ENCODE results near the gene AIG1. TPM values are rescaled to one million over a fixed set of nuclear protein-coding genes. Genes with fewer than 3 reads are reported as not detected.

AIG1 gene
- total RNA-seq, 3 donors from 2014 or later (not counting 1 experiment from before 2014, with no cell fraction given), result 5.6 to 8.9 (median 6.2) TPM

- TF ChIP-seq CTCF (IDR thresholded peaks at IDR 0.05), result no peak
- Histone ChIP-seq H3K36me3 (ENCODE audit: control insufficient read depth, insufficient read depth, low read length) (no peaks in the 10 kb centered on the region), H3K9me3 (ENCODE audit: control insufficient read depth, insufficient read depth, low read length) (no peaks in the 10 kb centered on the region), H3K4me1 (ENCODE audit: control insufficient read depth, insufficient read depth, low read length) (no peaks in the 10 kb centered on the region), H3K27me3 (ENCODE audit: control insufficient read depth, insufficient read depth, low read length) (no peaks in the 10 kb centered on the region), H3K4me3 (ENCODE audit: low read length) (no peak overlapping the region), H3K27ac (ENCODE audit: low read length) (no peak overlapping the region)
- H3K4me3 Mint-ChIP-seq, result no peak overlapping the region
- DNase-seq (no peak), ATAC-seq (no peak)
- H3K36me3 Mint-ChIP-seq, result no peaks in the 10 kb centered on the region
- H3K27ac Mint-ChIP-seq, result no peak overlapping the region
- 100% methylated on average over 1 of the region's 1 CpG for WGBS (ENCODE audit: insufficient coverage)
- peaks cover 0 to 3% of the 10 kb centered on the region in 2 donors for H3K27me3 Mint-ChIP-seq (ENCODE audit: low read depth in 2 of 2)
- intact Hi-C loops (cut with micrococcal nuclease), result no loop called here
- no peaks in the 10 kb centered on the region for H3K9me3 Mint-ChIP-seq
- H3K4me1 Mint-ChIP-seq, result no peaks in the 10 kb centered on the region
Measured at GRCh38 chr6:143193571-143194094, 132.9 kb downstream of the AIG1 start.

- no peak overlapping the region for H3K27ac Mint-ChIP-seq
- WGBS (ENCODE audit: insufficient coverage), result 89% methylated on average over 9 of the region's 9 CpGs
- no peak for ATAC-seq
Measured at GRCh38 chr6:143194095-143194589, 133.5 kb downstream of the AIG1 start.

GRCh38 chr6:143195349-143195845 is 134.7 kb downstream of the AIG1 start:
- no peak overlapping the region for H3K27ac ChIP-seq (ENCODE audit: low read length)
- Mint-ChIP-seq H3K36me3 (no peaks in the 10 kb centered on the region), H3K4me1 (no peaks in the 10 kb centered on the region), H3K9me3 (no peaks in the 10 kb centered on the region), H3K27ac (no peak overlapping the region), H3K27me3 (ENCODE audit: low read depth in 2 of 2) (peaks cover 0 to 3% of the 10 kb centered on the region in 2 donors), H3K4me3 (no peak overlapping the region)
- no peak overlapping the region for H3K4me3 ChIP-seq (ENCODE audit: low read length)
- no peaks in the 10 kb centered on the region for H3K4me1 ChIP-seq (ENCODE audit: control insufficient read depth, insufficient read depth, low read length)
- 86% methylated on average over 10 of the region's 10 CpGs for WGBS (ENCODE audit: insufficient coverage)
- no peak for ATAC-seq
- intact Hi-C loops (cut with micrococcal nuclease), result no loop called here
- no peaks in the 10 kb centered on the region for H3K9me3 ChIP-seq (ENCODE audit: control insufficient read depth, insufficient read depth, low read length)
- TF ChIP-seq CTCF (IDR thresholded peaks at IDR 0.05), result no peak
- DNase-seq, result no peak
- H3K36me3 ChIP-seq (ENCODE audit: control insufficient read depth, insufficient read depth, low read length), result no peaks in the 10 kb centered on the region
- no peaks in the 10 kb centered on the region for H3K27me3 ChIP-seq (ENCODE audit: control insufficient read depth, insufficient read depth, low read length)

More at GRCh38 chr6:143194095-143194589, 133.5 kb downstream of the AIG1 start:
- no peak overlapping the region for H3K27ac ChIP-seq (ENCODE audit: low read length)
- H3K4me1 Mint-ChIP-seq, result no peaks in the 10 kb centered on the region
- intact Hi-C loops (cut with micrococcal nuclease), result no loop called here
- H3K4me3 Mint-ChIP-seq, result no peak overlapping the region
- no peaks in the 10 kb centered on the region for H3K4me1 ChIP-seq (ENCODE audit: control insufficient read depth, insufficient read depth, low read length)
- no peak overlapping the region for H3K4me3 ChIP-seq (ENCODE audit: low read length)
- no peaks in the 10 kb centered on the region for H3K9me3 Mint-ChIP-seq
- H3K9me3 ChIP-seq (ENCODE audit: control insufficient read depth, insufficient read depth, low read length), result no peaks in the 10 kb centered on the region
- no peak for DNase-seq
- no peak for TF ChIP-seq CTCF (IDR thresholded peaks at IDR 0.05)
- H3K36me3 ChIP-seq (ENCODE audit: control insufficient read depth, insufficient read depth, low read length), result no peaks in the 10 kb centered on the region
- H3K27me3 Mint-ChIP-seq (ENCODE audit: low read depth in 2 of 2), result peaks cover 0 to 3% of the 10 kb centered on the region in 2 donors
- H3K36me3 Mint-ChIP-seq, result no peaks in the 10 kb centered on the region
- no peaks in the 10 kb centered on the region for H3K27me3 ChIP-seq (ENCODE audit: control insufficient read depth, insufficient read depth, low read length)
